Thoracic aorta (tissue), 2 donors: ENCODE results near the gene DNAH7. TPM values are rescaled to one million over a fixed set of nuclear protein-coding genes. Genes with fewer than 3 reads are reported as not detected.

Source experiments
- ATAC-seq: fragments of 150-250 bp; one replicate; pipeline ENCODE4 v1.8.0; 2017; ENCODE audit warnings: low read depth; ENCODE audit not compliant: insufficient number of reproducible peaks, low FRiP score
- DNase-seq: peaks from one replicate; pipeline ENCODE4 v3.0.0-alpha.2; 2020; ENCODE audit warnings: low spot score
- H3K27ac ChIP-seq, 2 donors: fragments of 200-600 bp; sonication (generic); 1 replicate in 1 of 2; 2 replicates in 1 of 2; pipeline ENCODE4 v1.5.1; 2016; ENCODE audit warnings: mild to moderate bottlenecking in 2 of 2, moderate library complexity in 2 of 2
- H3K27me3 ChIP-seq: fragments of 200-600 bp; sonication (generic); replicated peaks from 2 replicates; pipeline ENCODE4 v1.6.0; 2016; ENCODE audit warnings: mild to moderate bottlenecking; ENCODE audit not compliant: insufficient read depth
- H3K36me3 ChIP-seq: fragments of 200-600 bp; sonication (generic); one replicate; pipeline ENCODE4 v1.5.1; 2016
- H3K4me1 ChIP-seq, 2 donors: fragments of 200-600 bp; sonication (generic); 1 replicate in 1 of 2; 2 replicates in 1 of 2; pipeline versions ENCODE4 v1.5.1 to v1.6.0; 2016; ENCODE audit warnings: low read depth in 2 of 2, mild to moderate bottlenecking in 1 of 2; ENCODE audit not compliant: control insufficient read depth in 1 of 2
- H3K4me3 ChIP-seq: fragments of 200-600 bp; sonication (generic); 2 replicates; pipeline ENCODE4 v1.5.1; 2016; ENCODE audit warnings: mild to moderate bottlenecking
- H3K9me3 ChIP-seq: fragments of 200-600 bp; sonication (generic); 2 replicates; pipeline ENCODE4 v1.5.1; 2016
- total RNA-seq, 2 donors: library from RNA; depleted of rRNA; stranded (reverse); fragments of >200 nt; gene quantifications; one replicate each; pipeline versions ENCODE4 v1.1.0 to v1.2.3, GENCODE V29; 2016
- TF ChIP-seq, protein P1 (sequence below): fragments of 200-600 bp; sonication (generic); IDR thresholded peaks from one replicate; pipeline ENCODE4 v1.5.1; 2019; ENCODE audit warnings: antibody characterized with exemption

Gene DNAH7
- total RNA-seq, 2 donors from 2014 or later: 0.68 to 2.0 TPM

DNA sequence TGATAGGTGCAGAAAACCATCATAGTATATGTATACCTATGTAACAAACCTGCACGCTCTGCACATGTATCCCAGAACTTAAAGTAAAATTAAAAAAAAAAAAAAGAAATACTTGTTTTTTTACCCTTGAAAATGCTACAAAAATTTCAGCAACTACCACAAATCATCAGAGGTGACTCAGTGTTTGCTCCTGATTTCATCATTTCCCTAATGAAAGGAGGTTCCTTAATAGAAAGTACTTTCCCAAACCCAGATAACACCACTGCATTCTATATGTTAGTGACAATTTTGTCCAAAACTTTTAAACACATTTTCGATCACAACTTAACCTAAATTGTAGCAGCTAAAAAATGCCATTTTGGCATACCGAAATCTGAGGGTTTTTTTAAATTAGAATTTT is 248.3 kb downstream of the DNAH7 start:
- Histone ChIP-seq H3K4me3 (no peak overlapping the region), H3K36me3 (no peaks in the 10 kb centered on the region), H3K27me3 (no peaks in the 10 kb centered on the region), H3K27ac (no peak overlapping the region), H3K4me1 (no peaks in the 10 kb centered on the region), H3K9me3 (no peaks in the 10 kb centered on the region)
- ATAC-seq (no peak), DNase-seq (no peak)
- TF ChIP-seq, protein P1, sequence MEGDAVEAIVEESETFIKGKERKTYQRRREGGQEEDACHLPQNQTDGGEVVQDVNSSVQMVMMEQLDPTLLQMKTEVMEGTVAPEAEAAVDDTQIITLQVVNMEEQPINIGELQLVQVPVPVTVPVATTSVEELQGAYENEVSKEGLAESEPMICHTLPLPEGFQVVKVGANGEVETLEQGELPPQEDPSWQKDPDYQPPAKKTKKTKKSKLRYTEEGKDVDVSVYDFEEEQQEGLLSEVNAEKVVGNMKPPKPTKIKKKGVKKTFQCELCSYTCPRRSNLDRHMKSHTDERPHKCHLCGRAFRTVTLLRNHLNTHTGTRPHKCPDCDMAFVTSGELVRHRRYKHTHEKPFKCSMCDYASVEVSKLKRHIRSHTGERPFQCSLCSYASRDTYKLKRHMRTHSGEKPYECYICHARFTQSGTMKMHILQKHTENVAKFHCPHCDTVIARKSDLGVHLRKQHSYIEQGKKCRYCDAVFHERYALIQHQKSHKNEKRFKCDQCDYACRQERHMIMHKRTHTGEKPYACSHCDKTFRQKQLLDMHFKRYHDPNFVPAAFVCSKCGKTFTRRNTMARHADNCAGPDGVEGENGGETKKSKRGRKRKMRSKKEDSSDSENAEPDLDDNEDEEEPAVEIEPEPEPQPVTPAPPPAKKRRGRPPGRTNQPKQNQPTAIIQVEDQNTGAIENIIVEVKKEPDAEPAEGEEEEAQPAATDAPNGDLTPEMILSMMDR: no peak

DNA sequence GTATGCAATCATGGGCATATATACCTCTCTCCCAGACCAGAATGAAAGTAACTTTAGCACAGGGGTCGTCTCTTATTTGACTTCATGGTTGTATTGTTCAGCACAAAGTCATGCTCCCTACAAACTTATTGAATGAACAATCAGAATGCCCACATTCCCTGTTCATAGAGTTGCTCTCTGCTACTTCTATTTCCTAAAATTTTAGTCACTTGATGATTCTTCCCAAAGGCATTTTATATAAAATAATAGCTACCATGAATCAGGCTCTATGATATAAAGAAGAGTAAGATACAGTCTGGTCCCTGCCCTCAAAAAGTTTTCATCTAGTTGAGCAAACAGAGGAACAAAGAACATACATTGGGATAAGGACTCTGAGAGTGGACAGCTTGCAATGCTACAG is 249.4 kb downstream of the DNAH7 start:
- TF ChIP-seq, protein P1: no peak
- Histone ChIP-seq H3K36me3 (no peaks in the 10 kb centered on the region), H3K4me1 (no peaks in the 10 kb centered on the region), H3K9me3 (no peaks in the 10 kb centered on the region), H3K27me3 (no peaks in the 10 kb centered on the region), H3K4me3 (no peak overlapping the region), H3K27ac (no peak overlapping the region)
- no peak for DNase-seq
- no peak for ATAC-seq

DNA sequence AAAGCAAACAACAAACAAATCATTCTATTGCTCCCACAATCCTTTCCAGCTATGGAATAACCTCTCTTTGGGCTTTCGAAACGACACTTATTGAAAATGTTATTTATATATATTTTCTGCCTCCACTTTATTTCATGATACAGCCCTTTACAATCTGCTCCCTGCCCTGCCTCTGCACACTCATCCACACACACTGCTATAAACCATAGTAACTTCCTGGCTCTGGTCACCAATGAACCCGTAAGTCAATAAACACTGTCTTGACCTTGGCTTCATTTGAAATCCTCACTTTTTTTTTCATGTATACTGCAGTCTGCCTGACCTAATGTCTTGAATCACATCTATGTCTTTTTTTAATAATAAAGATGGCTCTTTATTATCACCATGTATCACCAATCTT is 250.1 kb downstream of the DNAH7 start:
- H3K36me3 ChIP-seq: no peaks in the 10 kb centered on the region
- TF ChIP-seq, protein P1: no peak
- ATAC-seq (no peak), DNase-seq (no peak)
- H3K27ac ChIP-seq: no peak overlapping the region
- no peak overlapping the region for H3K4me3 ChIP-seq
- H3K9me3 ChIP-seq: no peaks in the 10 kb centered on the region
- H3K27me3 ChIP-seq: no peaks in the 10 kb centered on the region
- no peaks in the 10 kb centered on the region for H3K4me1 ChIP-seq

DNA sequence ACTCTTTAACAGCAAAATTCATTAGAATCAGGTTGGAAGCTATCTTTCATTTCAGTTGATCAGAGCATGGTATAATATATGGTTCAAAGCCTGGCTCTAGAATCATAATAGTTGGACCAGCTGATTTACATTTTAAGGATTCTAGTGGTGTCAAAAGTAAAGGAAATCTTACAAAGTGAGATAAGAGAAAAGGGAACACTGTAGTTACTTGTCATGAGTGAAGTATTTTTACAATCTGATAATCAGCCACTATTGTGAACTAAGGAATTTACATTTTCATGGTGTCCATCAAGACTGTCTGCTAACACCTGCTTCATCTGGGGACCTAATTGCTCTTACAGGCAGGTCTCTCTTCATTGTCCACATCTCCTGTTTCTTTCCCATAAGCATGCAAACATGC is 250.5 kb downstream of the DNAH7 start:
- no peak for DNase-seq
- no peak overlapping the region for H3K4me3 ChIP-seq
- ATAC-seq: no peak
- TF ChIP-seq, protein P1: no peak
- H3K9me3 ChIP-seq: no peaks in the 10 kb centered on the region
- no peaks in the 10 kb centered on the region for H3K4me1 ChIP-seq
- H3K36me3 ChIP-seq: no peaks in the 10 kb centered on the region
- H3K27me3 ChIP-seq: no peaks in the 10 kb centered on the region
- H3K27ac ChIP-seq: no peak overlapping the region

DNA sequence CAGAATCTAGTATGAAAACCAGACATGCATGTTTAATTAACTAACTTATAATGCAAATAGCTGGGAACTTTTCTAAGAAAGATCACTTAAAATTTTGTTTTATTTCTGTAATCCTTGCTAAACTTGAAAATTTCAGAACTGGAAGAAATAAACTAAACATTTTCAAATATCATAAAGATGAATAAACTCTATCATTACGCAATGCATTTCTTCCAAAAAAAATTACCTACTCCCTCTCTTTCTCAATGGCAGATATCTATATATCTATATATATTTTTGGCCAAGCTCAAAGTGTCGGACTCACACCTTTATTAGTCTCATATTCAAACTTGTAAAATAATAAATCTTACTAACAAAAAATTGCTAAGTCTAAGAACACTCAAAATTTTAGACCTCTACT is 253.6 kb downstream of the DNAH7 start:
- Histone ChIP-seq H3K27me3 (no peaks in the 10 kb centered on the region), H3K27ac (no peak overlapping the region), H3K4me3 (no peak overlapping the region), H3K9me3 (no peaks in the 10 kb centered on the region), H3K36me3 (no peaks in the 10 kb centered on the region), H3K4me1 (no peaks in the 10 kb centered on the region)
- TF ChIP-seq, protein P1: no peak
- ATAC-seq (no peak), DNase-seq (no peak)
